Panc1 (cell line): Measurements from ENCODE around the gene LSM12.

Experiments
- CTCF ChIP-seq: fragments of 450-650 bp; IDR thresholded peaks from 2 replicates; pipeline ENCODE4 v1.5.1; 2017; ENCODE audit warnings: mild to moderate bottlenecking
- POLR2AphosphoS5 ChIP-seq: IDR thresholded peaks from 2 replicates; pipeline ENCODE4 v1.6.1; 2012; ENCODE audit warnings: mild to moderate bottlenecking, low read depth, low read length, moderate library complexity
- REST ChIP-seq, 2 experiments: IDR thresholded peaks; 2 replicates each; pipeline ENCODE4 v1.6.1; 2011 to 2012; ENCODE audit warnings: low read depth in 2 of 2, control low read depth in 1 of 2, low read length in 1 of 2, mild to moderate bottlenecking in 1 of 2, moderate library complexity in 1 of 2; ENCODE audit not compliant: insufficient read depth in 1 of 2
- SIN3A ChIP-seq: IDR thresholded peaks from 2 replicates; pipeline ENCODE4 v1.6.1; 2012; ENCODE audit warnings: low read depth, mild to moderate bottlenecking, low read length, moderate library complexity, borderline replicate concordance; ENCODE audit not compliant: insufficient read depth
- TCF7L2 ChIP-seq: IDR thresholded peaks from 2 replicates; pipeline ENCODE4 v1.6.1; 2011; ENCODE audit warnings: mild to moderate bottlenecking, low read depth, low read length, inconsistent platforms

GRCh38 chr17:44079877-44080821 is 13.7 kb upstream of the LSM12 start:
- TF ChIP-seq POLR2AphosphoS5 (no peak), CTCF (no peak), REST (IDR thresholded peaks at IDR 0.05; ENCODE audit: insufficient read depth in 1 of 2, low read depth in 2 of 2, low read length in 1 of 2) (no peak), SIN3A (no peak), TCF7L2 (no peak)
